ENCODE measurements around the gene DMWD.

Gene DMWD

GRCh38 chr19:45786533-45786894 is 6.1 kb downstream of the DMWD start:
- DNase-seq (ENCODE audit: low spot score) = no peak

- DNase-seq (ENCODE audit: low spot score) = no peak
Observed at GRCh38 chr19:45785781-45786532, 6.7 kb downstream of the DMWD start.

DNA sequence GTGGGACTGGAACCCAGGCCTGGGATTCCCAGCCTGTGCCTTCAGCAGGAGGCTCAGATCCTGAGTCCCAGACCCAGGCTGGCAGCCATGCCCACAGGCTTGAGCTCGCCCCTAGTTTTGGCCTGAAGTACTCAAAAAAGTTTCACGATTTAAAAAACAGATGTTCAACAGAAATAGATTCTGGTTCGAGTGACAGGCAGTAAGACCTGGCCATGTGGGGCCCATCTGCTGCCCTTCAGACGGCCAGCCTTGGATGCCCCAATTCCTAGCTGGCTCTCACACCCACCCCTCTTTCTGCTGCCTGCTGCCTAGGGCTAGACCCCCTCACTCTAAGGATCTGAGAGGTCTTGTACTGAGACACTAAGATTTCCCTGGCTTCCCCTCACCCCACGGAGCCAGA is 7.5 kb downstream of the DMWD start:
- no peak for DNase-seq (ENCODE audit: low spot score)

DNA sequence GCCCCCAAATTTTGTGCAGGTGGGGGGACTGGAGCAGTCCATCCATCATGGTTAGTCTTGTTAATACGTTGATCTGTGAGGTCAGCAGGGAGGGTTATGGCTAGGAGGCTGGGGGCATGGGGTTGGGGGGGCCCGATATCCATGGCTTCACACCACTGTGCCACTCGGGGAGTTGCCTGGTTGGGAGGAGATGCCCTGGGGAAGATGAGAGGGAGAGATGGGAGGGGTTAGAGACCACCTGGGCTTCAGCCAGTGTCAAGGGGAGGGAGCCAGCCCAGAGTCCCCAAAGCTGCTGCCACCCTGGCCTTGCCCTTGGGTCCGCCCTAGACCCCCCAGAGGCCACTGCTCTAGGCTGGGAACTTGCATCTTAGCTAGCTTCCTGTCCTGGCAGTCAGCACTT is 8.5 kb downstream of the DMWD start:
- DNase-seq (ENCODE audit: low spot score) = no peak

- DNase-seq (ENCODE audit: low spot score) = no peak
Observed at GRCh38 chr19:45782820-45783785, 9.5 kb downstream of the DMWD start.

DNA sequence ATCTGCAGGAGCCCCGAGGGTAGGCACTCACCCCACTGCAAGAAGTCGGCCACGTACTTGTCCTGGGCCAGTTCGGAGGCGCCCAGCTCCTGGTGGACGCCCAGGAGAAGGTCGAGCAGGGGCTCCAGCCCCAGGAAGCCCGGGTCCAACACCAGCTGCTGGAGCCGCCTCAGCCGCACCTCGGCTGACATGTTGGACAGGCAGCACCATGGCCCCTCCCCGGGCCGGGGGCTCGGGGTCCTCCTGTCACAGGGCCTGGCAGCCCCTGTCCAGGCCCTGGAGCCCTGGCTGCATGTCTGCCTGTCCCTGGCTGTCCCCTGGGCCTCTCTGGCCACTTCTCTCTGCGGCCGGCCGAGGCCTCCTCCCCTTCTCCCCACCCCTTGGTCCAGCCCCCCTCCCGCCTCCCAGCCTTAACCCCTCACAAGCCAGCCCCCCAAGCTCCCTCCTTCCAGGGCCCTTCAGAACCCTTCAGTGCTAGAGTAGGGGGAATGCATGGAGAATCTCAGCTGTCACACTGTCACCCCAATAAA is 10.4 kb downstream of the DMWD start, which contains the start of gene DMPK:
Gene DMPK (minus strand): TSS at position 329 of the 530 bp plus-strand sequence. CDS start 138 bp downstream, at position 191.
- no peak for DNase-seq (ENCODE audit: low spot score)

- no peak for DNase-seq (ENCODE audit: low spot score)
Observed at GRCh38 chr19:45781214-45782161, 11.2 kb downstream of the DMWD start.

GRCh38 chr19:45780448-45781213 is 12.0 kb downstream of the DMWD start:
- no peak for DNase-seq (ENCODE audit: low spot score)

GRCh38 chr19:45780146-45780447 is 12.5 kb downstream of the DMWD start:
- no peak for DNase-seq (ENCODE audit: low spot score)

DNA sequence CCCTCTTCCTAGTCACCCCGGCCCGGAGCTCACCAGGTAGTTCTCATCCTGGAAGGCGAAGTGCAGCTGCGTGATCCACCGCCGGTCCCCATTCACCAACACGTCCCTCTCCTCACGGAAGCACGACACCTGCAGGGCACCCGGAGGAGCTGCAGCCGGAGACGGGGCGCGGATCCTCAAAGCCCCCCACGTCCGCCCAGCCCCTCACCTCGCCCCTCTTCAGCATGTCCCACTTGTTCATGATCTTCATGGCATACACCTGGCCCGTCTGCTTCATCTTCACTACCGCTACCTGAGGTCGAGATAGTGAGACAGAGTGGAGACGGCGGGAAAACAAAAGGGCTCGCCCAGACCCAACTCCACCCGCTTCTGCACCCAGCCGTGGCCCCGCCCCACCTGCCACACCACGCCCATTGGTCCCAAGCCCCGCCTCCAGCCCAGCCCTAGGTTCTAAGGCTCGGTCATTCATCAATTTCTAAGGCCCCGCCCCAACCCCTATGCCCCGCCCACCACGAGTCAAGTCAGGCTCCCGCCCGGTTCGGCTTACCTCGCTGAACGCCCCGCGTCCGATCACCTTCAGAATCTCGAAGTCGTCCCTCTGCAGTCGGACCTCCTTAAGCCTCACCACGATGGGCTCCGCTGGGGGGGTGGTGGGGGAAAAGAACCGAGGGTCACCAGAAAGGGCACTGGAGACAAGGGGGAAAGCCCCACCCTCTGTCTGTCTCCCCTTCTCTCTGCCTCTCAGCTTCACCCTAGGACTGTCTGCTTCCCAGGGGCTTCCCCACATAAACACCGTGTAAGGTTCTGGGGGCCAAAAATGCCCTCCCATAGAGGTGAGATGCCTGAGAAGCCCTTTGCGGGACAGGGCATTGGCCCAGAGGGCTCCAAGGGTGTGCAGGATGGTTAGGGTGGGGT is 13.2 kb downstream of the DMWD start:
- DNase-seq (ENCODE audit: low spot score) = no peak

DNA sequence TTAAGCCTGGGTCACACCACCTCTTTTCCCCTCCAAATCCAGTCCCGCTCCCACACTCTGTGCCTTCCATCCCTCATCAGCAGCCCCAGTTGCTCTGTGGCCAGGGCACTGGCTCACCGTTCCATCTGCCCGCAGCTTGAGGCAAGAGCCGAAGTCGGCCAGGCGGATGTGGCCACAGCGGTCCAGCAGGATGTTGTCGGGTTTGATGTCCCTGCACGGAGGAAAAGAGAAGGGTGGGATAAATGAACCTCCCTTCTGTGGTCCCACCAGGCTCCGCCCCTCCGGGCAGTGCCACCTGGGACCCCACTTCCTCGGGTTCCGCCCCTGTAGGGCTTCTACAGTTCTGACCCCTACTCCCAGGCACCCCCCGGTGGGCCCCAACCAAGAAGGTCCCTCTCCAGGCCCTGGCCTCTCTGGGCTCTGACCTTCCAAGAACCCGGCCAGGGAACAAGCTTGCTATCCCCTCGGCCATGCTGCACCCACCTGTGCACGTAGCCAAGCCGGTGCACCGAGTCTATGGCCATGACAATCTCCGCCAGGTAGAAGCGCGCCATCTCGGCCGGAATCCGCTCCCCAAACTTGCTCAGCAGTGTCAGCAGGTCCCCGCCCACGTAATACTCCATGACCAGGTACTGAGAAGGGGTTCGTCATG is 14.5 kb downstream of the DMWD start:
- DNase-seq (ENCODE audit: low spot score) = no peak

GRCh38 chr19:45777395-45777961 is 15.2 kb downstream of the DMWD start:
- DNase-seq (ENCODE audit: low spot score) = no peak

DNA sequence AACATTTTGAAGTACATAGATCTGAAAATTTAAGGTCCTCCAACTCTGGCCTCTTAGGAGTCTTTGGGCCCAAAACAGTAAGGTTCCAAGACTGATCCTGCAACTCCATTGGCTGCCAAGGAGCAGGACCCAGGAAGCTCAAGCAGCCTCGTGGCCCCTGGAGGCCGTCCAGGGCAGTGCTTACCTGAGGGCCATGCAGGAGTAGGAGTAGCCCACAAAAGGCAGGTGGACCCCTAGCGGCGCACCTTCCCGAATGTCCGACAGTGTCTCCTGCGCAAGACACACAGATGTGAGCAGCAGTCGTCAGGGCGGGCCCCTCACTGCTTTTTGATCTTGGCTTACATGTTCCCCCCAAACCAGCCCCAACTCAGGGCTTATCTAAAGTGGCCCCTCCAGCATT is 17.9 kb downstream of the DMWD start:
- no peak for DNase-seq (ENCODE audit: low spot score)

DNA sequence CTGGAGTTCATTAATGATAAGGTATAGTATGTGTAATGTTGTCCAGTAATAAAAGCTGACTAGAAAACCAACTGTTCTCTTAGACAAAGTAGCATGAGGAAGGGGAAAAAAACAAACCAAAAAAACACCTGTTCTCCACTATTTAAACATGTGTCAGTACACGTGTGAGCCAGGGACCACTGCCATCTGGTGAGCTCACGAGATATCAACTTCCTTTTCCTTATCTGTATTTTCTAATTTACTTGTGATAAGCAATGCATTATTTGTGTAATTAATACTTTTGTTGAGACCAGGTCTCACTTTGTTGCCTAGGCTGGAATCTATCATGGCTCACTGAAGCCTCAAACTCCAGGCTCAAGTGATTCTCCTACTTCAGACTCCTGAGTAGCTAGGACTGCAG is 19.3 kb downstream of the DMWD start:
- DNase-seq (ENCODE audit: low spot score) = no peak

GRCh38 chr19:45772912-45773311 is 19.7 kb downstream of the DMWD start:
- DNase-seq (ENCODE audit: low spot score) = no peak

DNA sequence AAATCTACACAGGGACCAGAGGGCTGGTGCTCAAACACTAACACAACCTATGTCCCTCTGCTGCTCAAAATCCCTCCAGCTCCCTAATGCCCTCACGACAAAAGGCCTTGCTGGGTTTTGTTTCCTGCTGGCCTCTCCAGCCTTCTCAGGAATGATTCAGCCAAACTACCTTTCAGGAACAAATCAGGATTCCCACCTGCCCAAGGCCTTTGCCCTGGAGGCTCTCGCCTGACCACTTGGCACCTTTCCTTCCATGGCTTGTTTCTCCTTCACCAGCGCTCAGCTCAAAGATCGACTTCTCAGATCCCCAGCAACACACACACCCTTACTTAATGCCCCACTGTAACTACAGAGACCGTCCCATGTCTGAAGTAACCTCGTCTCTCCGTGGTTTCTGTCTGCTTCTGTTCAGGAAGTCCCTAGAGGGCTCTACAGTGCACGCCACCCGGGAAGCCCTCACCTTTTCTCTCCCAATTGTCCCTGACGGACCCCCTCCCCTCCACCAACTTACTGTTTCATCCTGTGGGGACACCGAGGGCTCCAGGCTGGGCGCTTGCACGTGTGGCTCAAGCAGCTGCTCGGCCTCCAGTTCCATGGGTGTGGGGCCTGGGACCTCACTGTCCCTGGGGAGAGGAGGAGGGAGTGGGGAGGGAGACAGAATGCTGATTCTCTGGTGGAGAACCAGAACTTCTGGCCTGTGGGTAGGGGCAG is 20.4 kb downstream of the DMWD start:
- DNase-seq (ENCODE audit: low spot score) = no peak

DNA sequence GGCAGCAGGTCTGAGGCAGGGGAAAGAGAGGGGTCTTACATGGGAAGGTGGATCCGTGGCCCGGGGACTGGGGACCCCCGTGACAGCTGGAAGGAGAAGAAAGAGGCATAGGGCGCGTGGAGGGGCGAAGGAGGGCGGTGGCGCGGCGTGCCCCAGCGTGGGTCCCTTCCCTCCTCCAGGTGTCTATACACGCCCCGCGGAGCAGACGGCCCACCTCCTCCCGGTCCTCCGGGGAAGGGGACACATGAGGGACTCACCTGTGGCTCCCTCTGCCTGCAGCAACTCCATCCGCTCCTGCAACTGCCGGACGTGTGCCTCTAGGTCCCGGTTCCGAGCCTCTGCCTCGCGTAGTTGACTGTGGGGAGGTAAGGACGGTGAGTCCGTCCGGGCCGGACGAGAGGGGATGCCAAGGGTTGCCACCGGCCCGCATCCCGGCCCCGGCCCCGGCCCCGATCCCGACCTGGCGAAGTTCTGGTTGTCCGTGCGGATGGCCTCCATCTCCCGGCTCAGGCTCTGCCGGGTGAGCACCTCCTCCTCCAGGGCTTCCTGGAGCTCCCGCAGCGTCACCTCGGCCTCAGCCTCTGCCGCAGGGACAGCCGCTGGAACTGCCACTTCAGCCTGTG is 21.2 kb downstream of the DMWD start:
- DNase-seq (ENCODE audit: low spot score) = no peak

Data from Ammon's horn (tissue), 1 donor.